Activated CD8-positive, alpha-beta memory T cell treated with anti-CD3 and anti-CD28 coated beads for 4 hours (primary cell): ENCODE results near the gene ZNF226.
"Not testable (repeated sequence)": the region's sequence is repeated elsewhere in the genome, so short reads cannot be mapped to it uniquely, and the experiment has no call there.

Experiments used
- DNase-seq, 2 donors: peaks; one replicate each; pipeline ENCODE4 v3.0.0-alpha.2; 2020; ENCODE audit warnings: low read depth in 2 of 2

Gene ZNF226

GRCh38 chr19:44212250-44212865 lies 47.5 kb downstream of the ZNF226 start, which contains the start of gene ZNF227:
Gene ZNF227, plus strand, starts transcription at chr19:44212532. Its CDS starts 5,261 bp downstream, at chr19:44217793.
- peak; percentile 66 to 74 for DNase-seq

GRCh38 chr19:44212866-44213346 lies 48.0 kb downstream of the ZNF226 start:
- DNase-seq = no peak

- not testable (repeated sequence) for DNase-seq
Observed at GRCh38 chr19:44219926-44220325, 55.0 kb downstream of the ZNF226 start.

GRCh38 chr19:44220761-44221160 lies 55.9 kb downstream of the ZNF226 start:
- not testable (repeated sequence) for DNase-seq

- not testable (repeated sequence) for DNase-seq
Observed at GRCh38 chr19:44221291-44221690, 56.4 kb downstream of the ZNF226 start.
